NCI-H1417 (cell line): ENCODE measurements around the gene FEM1A.
A peak's percentile ranks its signal among the peaks of the same experiment; 100 is the strongest.

ENCODE experiments used
- DNase-seq, 3 experiments: peaks; one replicate each; lab custom pipeline; 2025; lab: John Stamatoyannopoulos, UW

FEM1A gene

DNA sequence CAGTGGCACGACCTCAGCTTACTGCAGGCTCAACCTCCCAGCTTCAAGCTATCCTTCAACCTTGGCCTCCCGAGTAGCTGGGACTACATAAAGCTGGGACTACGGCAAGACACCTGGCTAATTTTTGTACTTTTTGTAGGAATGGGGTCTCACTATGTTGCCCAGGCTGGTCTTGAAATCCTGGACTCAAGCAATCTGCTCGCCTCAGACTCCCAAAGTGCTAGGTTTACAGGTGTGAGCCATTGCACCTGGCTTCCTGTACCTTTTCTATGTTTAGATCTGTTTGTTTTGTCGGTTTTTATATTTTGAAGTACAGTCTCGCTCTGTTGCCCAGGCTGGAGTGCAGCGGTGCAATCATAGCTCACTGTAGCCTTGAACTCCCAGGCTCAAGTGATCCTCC is 57.5 kb downstream of the FEM1A start:
- peak in 1 of 3 experiments; percentile 16 for DNase-seq
